MM.1S (cell line): ENCODE results near the gene ZNF398.
A peak's percentile ranks its signal among the peaks of the same experiment; 100 is the strongest.

Source experiments
- EZH2phosphoT487 ChIP-seq: fragments of 300-600 bp; sonication (generic); IDR thresholded peaks from 2 replicates; pipeline ENCODE4 v1.6.1; 2018; ENCODE audit warnings: antibody characterized with exemption, low read length
- TF ChIP-seq, protein P1 (sequence below): fragments of 300-600 bp; sonication (generic); IDR thresholded peaks from 2 replicates; pipeline ENCODE4 v1.5.1; 2016; ENCODE audit warnings: antibody characterized with exemption, low read length, mixed read lengths

GRCh38 chr7:149147072-149147751 is at the start of gene ZNF398:
- TF ChIP-seq, protein P1, sequence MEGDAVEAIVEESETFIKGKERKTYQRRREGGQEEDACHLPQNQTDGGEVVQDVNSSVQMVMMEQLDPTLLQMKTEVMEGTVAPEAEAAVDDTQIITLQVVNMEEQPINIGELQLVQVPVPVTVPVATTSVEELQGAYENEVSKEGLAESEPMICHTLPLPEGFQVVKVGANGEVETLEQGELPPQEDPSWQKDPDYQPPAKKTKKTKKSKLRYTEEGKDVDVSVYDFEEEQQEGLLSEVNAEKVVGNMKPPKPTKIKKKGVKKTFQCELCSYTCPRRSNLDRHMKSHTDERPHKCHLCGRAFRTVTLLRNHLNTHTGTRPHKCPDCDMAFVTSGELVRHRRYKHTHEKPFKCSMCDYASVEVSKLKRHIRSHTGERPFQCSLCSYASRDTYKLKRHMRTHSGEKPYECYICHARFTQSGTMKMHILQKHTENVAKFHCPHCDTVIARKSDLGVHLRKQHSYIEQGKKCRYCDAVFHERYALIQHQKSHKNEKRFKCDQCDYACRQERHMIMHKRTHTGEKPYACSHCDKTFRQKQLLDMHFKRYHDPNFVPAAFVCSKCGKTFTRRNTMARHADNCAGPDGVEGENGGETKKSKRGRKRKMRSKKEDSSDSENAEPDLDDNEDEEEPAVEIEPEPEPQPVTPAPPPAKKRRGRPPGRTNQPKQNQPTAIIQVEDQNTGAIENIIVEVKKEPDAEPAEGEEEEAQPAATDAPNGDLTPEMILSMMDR: peak; percentile 50
- no peak for TF ChIP-seq EZH2phosphoT487
